CD4-positive, alpha-beta T cell treated with Interleukin-15 for 1 hour (primary cell): ENCODE measurements around the gene C17orf113.

ENCODE experiments used
- DNase-seq: peaks from one replicate; pipeline ENCODE4 v3.0.0-alpha.2; 2020

The C17orf113 gene

DNA sequence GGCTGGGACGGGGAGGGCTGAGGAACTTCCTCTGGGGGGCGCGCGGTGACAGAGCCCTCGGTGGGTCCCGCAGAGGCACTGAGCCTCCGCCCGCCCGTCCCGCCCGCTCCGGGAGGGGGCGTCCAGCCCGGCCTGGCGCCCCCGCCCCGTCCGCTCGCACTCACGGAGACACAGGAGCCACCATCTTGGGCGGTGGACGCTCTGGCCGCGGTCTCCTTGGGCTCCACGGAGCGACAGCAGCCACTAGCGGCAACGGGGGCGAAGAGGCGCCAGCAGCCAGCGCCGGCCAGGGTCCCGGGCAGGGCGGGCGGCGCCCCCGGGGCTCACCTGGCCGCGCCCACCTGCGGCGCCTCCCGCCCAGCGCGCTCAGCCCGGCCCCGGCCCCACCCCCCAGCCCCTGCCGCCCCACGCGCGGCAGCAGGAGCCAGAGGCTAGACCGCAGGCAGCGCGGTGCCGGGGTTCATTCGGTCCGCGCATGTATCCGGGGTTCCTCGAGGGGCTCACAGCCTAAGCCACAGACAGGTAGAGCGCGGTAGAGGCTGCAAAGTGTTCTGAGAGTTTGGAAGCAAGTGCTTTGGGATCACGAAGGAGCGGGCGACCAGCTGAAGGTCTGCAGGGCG is at the start of gene C17orf113:
C17orf113 (minus strand) TSS at position 209 of the 620 bp plus-strand sequence. CDS start 7,225 bp downstream, outside the sequence.
- DNase-seq, result peak; percentile 57

DNA sequence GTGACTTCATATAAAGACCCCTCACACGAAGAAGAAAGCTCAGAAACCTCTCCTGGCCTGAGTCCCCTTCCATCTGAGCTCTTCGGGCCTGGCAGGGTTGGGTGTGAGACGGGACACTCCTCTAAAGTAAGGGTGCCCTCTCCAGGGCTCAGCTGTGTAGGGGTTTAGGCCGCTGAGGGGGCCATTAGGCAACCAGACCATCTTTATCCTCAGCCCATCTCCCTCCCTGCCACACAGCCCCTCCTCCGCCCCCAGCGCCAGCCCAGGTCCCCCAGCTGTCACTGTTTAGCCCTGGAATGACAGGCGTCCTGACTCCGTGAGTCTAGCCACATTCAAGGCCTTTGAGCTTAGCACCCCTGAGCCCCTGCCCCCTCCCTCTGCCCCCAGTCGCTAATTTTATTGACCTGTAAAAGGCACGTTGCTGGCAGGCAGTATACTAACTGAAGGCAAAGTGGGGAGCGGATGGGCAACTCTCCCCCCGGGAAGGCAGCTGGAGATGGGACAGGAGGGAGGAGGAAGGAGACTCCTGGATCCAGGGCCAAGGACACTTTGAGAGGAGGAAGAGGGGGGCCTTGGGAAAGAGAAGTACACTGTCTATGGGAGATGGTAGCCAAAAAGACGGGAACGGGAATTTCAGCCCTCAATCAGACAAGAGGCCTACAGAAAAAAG is 48.5 kb upstream of the C17orf113 start:
- no peak for DNase-seq

DNA sequence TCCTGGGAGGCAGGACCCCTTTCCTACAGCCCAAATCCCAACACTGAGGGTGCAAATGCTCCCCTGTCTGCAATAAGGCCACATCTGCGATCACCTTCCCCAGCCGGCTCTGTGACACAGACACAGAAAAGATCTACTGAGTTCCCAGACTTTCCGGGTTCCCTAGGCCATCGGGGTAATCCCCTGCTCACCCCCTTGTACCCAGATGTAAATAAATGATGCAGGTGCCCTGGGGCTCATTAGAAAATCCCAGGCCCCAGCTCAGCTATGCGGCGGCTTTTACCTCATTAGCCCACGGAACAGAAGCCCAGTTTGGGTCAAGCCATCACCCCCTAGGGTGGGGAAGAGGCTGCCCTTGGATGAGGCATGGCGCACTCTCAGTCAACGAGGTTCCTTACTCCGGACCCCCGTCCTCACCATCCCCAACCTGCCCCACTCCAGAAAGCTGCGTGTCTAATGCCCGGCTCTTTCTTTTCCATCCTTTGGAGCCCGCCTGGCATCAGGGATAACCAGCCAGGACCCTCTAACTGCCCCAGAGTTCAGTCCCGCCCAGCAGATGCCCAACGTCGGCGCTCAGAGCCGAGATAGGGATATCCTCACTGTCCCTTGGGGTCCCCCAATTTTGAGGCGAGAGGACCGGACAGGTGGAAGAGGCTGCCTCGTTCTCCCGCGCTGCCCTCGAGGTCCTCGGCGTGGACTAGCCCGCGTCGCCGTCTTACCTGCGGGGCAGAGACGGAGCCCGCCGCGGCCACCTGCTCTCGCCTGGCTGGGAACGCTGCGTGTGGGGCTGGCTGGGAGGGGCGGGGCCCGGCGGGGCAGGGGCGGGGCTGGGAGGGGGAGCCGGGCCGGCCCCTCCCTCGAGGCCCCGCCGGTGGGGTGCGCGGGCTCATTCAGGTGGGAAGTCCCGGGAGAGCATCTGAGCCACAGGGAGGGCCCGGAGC is 47.6 kb upstream of the C17orf113 start, which contains the start of gene ZNF385C:
ZNF385C (minus strand) TSS at position 783 of the 941 bp plus-strand sequence. CDS start 35,417 bp downstream, outside the sequence.
- no peak for DNase-seq

DNA sequence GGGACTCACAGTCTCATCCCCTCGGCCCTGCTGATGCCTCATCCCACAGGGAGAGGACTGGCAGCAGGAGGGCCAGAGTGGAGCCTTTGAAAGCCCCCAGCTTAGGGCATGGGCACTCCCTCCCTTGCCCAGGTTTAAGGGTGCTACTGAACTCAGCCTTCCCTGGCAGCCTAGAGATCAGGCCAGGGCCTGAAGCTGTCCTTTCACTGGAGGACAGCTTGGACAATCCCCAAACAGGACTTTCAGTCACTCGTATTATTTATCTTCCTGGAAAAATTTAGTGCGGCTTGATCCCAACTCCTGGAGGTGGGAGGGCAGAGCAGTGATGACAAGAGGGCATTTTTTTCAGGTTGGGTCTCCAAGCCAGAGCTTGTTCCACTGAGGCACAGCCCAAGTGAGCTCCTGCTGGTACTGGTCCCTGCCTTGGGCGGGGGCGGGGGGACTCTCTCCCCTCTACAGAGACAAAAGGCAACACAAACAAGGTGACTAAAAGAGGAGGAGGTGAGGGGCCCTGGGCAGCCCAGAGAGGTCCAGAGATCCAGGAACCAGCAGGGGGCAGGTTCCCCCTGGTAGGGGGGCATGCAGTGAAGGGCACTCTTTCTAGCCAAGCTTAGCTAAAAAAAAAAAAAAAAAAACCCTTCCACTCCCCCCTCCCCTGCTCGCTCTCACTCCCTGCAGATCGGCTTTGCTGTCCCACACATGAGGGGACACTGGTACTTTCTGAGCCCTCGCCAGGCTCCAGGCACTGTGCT is 46.1 kb upstream of the C17orf113 start:
- DNase-seq, result no peak

DNA sequence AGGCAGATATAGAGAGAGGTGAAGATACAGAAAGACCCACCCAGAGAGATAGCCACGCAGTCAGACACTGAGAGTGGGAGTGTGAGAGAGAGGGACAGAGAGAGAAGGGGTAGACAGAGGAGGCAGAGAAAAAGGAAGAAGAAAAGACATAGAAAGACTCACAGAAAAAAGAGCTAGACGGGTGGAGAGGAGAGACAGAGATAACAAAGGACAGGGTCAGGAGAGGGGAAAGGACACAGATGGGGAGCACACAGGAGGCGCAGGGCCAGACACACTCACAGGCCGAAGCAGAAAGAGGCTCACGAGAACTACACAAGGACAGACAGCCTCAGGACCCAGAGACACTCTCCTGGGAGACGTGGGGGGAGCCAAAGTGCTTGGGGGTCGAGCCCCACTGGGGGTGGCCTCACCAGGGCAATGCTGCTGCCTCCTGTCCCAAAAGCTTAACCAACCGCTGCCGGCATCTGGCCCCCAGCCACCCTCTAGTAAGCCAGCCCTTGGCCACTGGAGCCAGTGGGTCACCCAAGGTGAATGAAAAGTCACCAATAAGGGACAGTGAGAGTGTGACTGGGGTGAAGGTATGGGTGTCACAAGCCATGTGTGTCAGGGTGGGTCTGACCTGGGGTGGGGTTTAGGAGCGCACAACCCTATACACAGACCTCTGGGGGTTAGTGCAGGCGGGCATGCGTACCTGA is 44.1 kb upstream of the C17orf113 start:
- no peak for DNase-seq

DNA sequence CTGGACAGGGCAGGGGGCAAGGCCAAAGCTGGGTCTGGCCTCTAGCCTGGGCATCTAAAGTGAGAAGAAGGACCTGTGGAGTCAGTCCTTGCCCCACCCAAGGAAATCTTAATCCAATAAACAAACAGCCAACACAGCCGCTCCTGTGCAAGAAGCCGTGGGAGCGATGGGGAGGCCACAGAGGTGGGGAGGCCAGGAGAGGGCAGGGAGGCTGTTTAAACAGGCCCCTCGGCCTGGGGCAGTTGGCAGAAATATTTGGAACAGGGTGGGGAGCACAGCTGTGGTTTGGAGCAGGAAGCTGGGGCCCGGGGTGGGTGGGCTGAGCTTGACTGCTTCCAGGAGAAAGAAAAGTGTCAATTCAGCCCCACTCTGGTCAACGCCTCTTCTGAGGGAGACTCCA is 42.5 kb upstream of the C17orf113 start:
- DNase-seq, result no peak

DNA sequence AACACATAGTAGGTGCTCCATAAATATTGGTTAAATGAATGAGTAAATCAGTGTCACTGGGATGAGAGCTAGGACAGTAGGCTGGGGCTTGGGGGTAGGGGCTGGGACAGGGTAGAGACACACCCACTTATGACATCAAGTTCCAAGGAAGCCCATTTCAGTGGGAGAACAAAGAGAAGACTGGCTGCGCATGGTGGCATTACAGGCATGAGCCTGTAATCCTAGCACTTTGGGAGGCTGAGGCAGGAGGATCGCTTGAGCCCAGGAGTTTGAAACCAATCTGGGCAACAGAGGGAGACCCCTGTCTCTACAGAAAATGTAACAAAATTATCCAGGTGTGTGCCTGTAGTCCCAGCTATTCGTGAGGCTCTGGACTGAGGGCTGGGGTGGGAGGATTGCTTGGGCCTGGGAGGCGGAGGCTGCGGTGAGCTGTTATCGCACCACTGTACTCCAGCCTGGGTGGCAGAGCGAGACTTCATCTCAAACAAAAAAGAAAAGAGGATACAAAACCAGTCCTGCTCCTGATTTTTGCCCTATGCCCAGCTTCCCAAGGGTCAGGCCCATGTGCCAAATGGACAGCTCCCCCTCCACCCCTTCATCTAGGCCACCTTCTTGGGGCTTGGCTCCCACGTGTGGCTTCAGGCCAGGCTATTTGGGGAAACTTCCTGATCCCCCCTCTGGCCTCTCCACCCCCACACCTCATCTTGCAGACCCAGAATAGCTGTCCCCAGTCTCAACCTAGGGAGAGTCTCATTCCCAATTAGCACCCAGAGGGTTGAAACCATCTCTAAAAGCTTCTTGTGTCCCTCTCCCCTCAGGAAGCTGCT is 40.8 kb upstream of the C17orf113 start:
- DNase-seq, result no peak

DNA sequence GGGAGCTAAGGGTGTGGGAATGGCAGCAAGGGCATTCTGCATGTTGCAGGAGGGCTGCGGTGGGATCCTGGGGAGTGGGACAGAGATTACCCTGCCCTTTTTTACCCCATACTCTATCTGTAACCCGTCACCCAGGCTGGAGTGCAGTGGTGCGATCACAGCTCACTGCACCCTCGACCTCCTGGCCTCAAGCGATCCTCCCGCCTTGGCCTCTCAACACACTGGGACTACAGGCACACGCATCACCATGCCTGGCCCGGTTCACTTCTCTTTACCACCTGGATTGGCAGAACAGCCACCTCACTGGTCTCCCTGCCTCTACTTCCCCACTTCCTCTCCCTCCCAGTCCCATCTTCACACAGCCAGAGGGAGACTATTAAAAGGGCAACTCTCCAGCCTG is 38.3 kb upstream of the C17orf113 start:
- DNase-seq, result no peak

DNA sequence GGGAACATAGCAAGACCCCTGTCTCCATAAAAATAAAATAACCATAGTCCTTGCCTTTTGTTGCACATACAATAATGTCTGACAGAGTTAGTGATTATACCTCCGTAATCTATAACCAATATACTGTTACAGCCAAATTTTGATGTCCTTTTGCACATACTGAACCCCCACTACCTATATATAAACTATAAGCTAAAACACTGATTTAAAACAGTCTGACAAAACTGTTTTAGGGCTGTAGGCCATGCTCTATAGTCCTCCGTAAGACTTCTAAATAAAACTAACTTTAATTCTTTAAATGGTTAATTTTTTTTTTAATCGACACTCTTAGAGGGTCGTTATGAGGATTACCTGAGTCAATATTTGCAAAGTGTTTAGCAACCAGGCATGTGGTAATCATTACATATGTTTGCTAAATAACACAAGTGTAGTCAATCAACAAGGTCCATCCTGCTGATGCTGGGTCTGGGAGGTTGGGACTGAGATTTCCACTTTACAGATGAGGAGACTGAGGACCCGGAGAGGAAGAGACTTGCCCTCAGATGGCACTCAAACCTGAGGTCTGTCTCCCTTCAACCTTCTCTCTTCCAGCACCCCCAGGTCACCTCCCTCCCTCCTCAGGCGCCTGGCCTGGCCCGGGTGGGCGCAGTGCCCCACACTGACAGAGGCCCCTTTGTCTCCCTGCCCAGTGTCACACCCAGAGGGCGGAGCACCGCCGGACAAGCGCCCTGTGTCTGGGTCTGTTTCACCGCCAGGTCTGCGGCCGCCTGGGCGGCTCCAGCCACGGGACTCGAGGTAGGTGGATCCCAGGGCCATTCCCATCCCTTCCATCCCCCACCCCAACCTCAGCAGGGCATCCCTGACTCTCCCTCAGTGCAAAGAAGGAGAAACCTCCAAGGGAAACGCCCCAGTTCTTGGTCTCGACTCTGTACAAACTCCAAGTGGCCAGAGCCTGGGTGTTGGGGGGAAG is 37.6 kb upstream of the C17orf113 start:
- no peak for DNase-seq

DNA sequence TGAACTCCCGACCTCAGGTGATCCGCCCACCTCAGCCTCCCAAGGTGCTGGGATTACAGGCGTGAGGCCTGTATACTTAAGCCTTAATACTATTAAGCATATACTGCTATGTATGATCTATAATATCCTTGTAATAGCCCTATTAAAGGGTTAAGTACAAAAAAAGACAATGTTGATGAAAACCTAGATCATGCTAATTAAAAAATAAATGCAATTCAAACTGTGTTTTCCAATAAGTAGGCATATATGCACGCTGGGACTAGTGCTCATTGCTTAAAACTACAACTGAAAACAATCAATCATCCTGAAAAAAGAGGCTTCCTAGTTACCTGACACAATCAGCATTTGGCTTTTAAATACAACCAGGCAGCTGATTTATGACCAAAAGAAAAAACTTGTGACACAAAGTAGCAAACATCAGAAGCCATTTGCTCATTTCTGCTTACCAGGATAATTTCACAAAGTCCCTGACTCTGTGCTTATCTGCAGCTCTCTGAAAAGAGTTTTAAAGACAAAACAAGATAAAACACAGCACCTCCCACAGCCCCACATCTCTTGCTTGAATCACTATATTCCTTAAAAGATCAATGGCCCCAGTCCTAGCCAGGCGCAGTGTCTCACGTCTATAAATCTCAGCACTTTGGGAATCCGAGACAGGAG is 36.8 kb upstream of the C17orf113 start:
- no peak for DNase-seq

DNA sequence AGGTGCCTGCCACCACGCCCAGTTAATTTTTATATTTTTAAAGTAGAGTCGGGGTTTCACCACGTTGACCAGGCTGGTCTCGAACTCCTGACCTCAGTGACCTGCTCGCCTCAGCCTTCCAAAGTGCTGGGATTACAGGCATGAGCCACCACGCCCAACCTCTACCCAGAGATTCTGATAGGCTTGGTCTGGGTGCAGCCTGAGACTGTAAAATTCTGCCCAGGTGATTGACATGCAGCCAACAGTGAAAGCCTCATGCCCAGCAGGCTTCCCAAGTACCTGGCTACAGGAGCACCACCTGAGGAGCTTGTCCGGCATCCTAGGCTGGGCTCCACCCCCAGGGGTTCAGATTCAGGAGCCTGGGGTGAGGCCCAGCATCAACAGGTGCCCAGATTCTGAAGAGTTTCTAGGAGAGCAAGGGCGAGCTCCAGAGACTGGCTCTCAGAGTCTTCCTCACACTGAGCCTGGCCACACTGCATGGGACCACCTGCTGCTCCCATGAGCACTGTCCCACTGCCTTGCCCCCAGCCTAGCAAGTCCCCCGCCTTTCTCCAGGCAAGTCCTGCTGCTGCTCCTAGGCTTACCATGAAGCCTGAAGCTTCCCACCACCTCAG is 31.2 kb upstream of the C17orf113 start:
- DNase-seq, result no peak

DNA sequence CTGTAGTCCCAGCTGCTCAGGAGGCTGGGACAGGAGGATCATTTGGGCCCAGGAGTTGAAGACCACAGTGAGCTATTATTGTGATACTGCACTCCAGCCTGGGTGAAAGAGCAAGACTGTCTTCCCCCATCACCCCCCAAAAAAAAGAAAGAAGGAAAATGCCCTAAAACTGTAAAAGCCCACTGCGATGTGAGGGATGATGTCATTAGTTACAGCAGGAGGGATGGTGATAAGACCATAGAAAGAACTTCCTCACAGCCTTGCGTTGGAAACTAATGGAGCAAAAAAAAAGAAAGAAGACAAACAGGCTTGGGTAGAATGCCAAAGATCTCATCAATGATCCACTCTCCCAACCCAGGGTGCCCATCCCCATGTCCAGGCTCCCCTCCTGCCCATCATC is 29.1 kb upstream of the C17orf113 start:
- no peak for DNase-seq

DNA sequence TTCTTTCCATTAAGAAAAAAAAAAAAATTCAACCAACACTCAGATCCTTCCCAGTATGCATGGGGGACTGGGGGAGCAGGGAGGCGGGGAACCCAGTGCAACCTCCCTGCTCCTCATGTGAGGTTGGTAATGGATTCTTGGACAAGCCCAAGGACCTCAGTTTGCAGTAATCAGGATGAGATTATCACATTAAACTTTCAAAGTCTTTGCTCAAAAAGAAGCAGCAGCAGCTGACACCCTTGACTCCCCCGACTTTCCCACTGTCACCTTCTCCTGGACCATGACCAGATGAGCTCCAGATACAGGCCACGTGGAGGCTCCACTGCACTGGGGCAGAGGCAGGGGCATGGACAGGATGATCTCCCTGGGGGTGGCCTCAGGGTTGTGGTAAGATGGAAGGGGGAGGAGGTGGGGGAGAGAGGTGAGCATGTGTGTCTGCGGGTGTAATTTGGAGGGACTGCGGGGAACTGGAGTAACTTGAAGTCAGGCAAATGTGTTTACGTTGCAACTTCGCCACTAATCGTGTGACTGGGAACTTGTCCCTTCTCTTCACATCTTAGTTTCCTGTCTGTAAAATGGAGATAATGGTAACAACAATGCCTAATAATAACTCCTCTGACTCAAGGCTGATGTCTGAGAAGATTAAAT is 28.1 kb upstream of the C17orf113 start:
- DNase-seq, result no peak

DNA sequence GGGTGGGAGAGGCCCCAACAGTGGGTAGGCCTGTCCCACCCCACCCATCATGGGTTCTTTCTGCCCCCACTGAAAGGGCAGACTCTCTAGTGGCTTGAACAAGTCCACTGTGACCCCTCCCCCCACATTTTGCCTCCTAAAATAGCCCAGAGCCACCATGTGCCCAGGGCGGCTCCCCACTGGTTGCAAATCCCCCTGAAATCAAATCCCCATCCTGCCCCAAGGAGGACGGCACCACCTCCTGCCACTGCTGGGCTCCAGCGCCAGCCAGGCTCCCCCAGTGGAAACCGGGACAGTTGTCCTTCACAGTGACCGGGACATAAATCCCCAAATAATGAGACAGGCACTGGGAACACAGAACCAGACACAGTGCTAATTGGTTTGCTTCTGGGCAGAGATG is 27.4 kb upstream of the C17orf113 start:
- no peak for DNase-seq

DNA sequence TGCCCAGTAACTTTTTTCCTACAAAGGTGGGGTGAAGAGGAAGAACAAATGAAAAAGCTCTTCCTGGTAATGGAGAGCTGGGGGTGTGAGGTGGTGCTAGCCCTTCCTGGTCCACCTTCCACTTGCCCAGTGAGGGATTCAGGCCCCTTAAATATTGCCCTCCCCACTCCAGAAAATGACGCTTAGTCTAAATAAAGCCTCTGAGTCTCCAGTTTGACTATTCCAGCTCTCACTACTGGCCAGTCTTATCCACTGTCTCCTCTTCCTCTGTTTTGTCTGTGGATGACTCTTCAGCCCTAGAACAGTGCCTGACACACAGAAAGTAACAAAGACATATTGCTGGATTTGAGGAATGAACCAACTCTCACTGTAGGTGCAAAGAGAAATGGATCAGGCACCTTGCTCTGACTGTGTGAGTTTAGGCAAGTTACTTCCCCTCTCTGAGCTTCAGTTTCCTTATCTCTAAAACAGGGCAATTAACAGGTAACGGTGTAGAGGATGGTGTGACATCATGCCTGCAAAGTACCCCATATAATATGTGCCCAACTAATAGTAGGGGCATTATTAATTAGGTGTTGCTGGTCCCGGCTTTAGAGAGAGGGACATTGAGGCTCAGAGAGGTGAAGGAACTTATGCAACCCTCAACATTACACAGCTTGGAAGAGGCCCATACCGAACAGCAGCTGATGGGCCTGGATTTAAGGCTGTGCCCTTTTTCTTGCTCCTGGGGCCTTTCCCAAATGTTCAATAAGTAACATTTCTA is 26.6 kb upstream of the C17orf113 start:
- DNase-seq, result no peak

DNA sequence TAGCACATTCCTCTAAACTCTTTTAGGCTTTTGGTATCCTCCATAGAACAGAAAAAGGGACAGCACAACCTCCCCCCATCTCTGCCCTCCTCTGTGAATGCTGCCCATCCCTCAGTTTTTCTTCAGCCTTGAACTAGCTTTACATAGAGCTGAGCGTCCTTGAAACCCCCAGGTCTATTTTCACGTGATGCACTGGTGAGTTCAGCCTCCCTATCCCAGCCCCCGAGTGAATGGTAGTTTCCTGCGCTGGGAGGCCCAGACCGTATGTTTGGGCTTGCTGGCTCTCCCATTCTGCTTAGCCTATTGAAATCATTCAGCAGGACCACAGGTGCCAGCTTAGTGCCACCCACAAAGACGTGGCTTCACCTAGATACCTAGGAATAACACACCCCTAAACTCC is 25.4 kb upstream of the C17orf113 start:
- DNase-seq, result no peak

DNA sequence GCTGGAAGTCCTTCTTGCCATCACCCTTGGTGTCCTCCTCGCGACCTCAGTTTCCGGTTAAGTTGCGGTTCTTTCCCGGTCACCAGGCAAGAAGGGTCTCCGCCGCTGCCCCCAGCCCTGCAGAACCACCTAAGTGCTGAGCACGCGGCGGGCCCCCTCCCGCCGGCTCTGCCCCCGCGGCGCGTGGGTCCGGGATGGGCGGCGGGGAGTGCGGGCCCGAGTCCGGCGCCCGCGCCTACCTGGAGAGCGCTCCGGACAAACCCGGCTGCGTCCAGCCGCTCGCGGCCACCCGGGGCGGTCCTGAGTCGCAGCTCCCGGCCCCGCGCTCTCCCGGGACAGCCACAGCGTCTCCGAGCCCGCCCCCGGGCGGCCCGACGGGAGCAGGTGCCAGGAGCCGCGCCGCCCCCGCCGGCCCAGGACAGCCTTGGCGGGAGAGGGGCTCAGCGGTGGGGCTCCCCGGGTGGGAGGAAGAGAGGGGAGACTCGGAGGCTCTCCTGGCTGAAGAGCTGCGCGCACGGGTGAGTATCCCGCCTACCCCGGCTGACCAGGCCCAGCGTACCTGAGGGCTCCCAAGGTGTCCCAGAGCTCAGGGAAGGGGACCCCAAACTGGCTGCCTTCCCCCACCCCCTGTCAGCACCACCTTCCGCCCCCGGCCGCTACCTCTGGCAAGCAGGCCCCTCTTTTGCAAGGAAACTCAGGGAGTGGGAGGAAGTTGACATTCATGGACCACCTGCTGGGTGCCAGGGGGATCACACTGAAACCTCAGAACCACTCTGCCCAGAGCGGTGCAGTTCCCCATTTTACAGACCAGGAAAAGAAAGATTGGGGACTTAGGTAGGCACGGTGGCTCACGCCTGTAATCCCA is 22.2 kb upstream of the C17orf113 start:
- DNase-seq, result no peak
